Muscle layer of duodenum (tissue), 2 donors: ENCODE data around the gene NOC4L.

Source experiments
- H3K27ac ChIP-seq: one replicate; pipeline ENCODE4 v1.7.0; 2013; ENCODE audit warnings: mild to moderate bottlenecking, low read length
- H3K27me3 ChIP-seq: one replicate; pipeline ENCODE4 v1.7.0; 2013; ENCODE audit warnings: low read depth, mild to moderate bottlenecking, control low read depth, low read length
- H3K36me3 ChIP-seq, 2 donors: one replicate each; pipeline ENCODE4 v1.7.0; 2013; ENCODE audit warnings: low read length in 2 of 2, control low read depth in 1 of 2, mild to moderate bottlenecking in 1 of 2; ENCODE audit not compliant: insufficient read depth in 2 of 2, control insufficient read depth in 1 of 2
- H3K4me1 ChIP-seq, 2 donors: one replicate each; pipeline ENCODE4 v1.7.0; 2013; ENCODE audit warnings: low read length in 2 of 2, mild to moderate bottlenecking in 2 of 2, control low read depth in 1 of 2, moderate library complexity in 1 of 2; ENCODE audit not compliant: insufficient read depth in 2 of 2, control insufficient read depth in 1 of 2
- H3K4me3 ChIP-seq, 2 donors: one replicate each; pipeline ENCODE4 v1.7.0; 2013; ENCODE audit warnings: low read length in 2 of 2, low read depth in 1 of 2, mild to moderate bottlenecking in 1 of 2
- H3K9me3 ChIP-seq, 2 donors: one replicate each; pipeline ENCODE4 v1.7.0; 2013; ENCODE audit warnings: low read length in 2 of 2, control low read depth in 1 of 2, mild to moderate bottlenecking in 1 of 2; ENCODE audit not compliant: control insufficient read depth in 1 of 2
- donor health status: healthy.

Gene NOC4L

GRCh38 chr12:132138941-132139871, 5.1 kb upstream of the NOC4L start:
- Histone ChIP-seq H3K36me3 (peaks cover 18 to 39% of the 10 kb centered on the region in 2 donors), H3K9me3 (no peaks in the 10 kb centered on the region), H3K27me3 (no peaks in the 10 kb centered on the region)

GRCh38 chr12:132139912-132140311, 4.3 kb upstream of the NOC4L start:
- no peak overlapping the region for H3K4me3 ChIP-seq
- H3K4me1 ChIP-seq: peaks cover under 1 to 16% of the 10 kb centered on the region in 2 donors
- no peaks in the 10 kb centered on the region for H3K27me3 ChIP-seq
- no peaks in the 10 kb centered on the region for H3K9me3 ChIP-seq
- H3K27ac ChIP-seq: no peak overlapping the region
- H3K36me3 ChIP-seq: peaks cover 18 to 39% of the 10 kb centered on the region in 2 donors

More at GRCh38 chr12:132138941-132139871, 5.1 kb upstream of the NOC4L start:
- Histone ChIP-seq H3K4me1 (peaks cover 0 to 13% of the 10 kb centered on the region in 2 donors), H3K4me3 (no peak overlapping the region), H3K27ac (no peak overlapping the region)

- Histone ChIP-seq H3K4me3 (no peak overlapping the region), H3K36me3 (peaks cover 18 to 39% of the 10 kb centered on the region in 2 donors), H3K27ac (no peak overlapping the region), H3K4me1 (peaks cover 4 to 22% of the 10 kb centered on the region in 2 donors), H3K9me3 (no peaks in the 10 kb centered on the region), H3K27me3 (no peaks in the 10 kb centered on the region)
Observed at GRCh38 chr12:132140501-132140900, 3.8 kb upstream of the NOC4L start.

GRCh38 chr12:132140918-132141841, 3.1 kb upstream of the NOC4L start:
- H3K4me3 ChIP-seq: no peak overlapping the region
- H3K4me1 ChIP-seq: peaks cover 4 to 24% of the 10 kb centered on the region in 2 donors
- H3K27me3 ChIP-seq: no peaks in the 10 kb centered on the region
- no peak overlapping the region for H3K27ac ChIP-seq
- H3K9me3 ChIP-seq: no peaks in the 10 kb centered on the region
- peaks cover 24 to 39% of the 10 kb centered on the region in 2 donors for H3K36me3 ChIP-seq

GRCh38 chr12:132141976-132142678, 2.1 kb upstream of the NOC4L start:
- Histone ChIP-seq H3K9me3 (no peaks in the 10 kb centered on the region), H3K27ac (no peak overlapping the region), H3K36me3 (peaks cover 26 to 39% of the 10 kb centered on the region in 2 donors), H3K4me3 (no peak overlapping the region), H3K27me3 (no peaks in the 10 kb centered on the region), H3K4me1 (peaks cover 4 to 24% of the 10 kb centered on the region in 2 donors)

- H3K36me3 ChIP-seq: peaks cover 26 to 45% of the 10 kb centered on the region in 2 donors
Observed at GRCh38 chr12:132142679-132143335, 1.4 kb upstream of the NOC4L start.

GRCh38 chr12:132143336-132144071, 753 bp upstream of the NOC4L start:
- Histone ChIP-seq H3K4me3 (peak overlapping the region; percentile 74 to 91), H3K27ac (no peak overlapping the region), H3K9me3 (no peaks in the 10 kb centered on the region), H3K27me3 (no peaks in the 10 kb centered on the region), H3K36me3 (peaks cover 26 to 46% of the 10 kb centered on the region in 2 donors), H3K4me1 (peaks cover 4 to 24% of the 10 kb centered on the region in 2 donors)

More at GRCh38 chr12:132142679-132143335, 1.4 kb upstream of the NOC4L start:
- H3K4me1 ChIP-seq: peaks cover 4 to 24% of the 10 kb centered on the region in 2 donors
- no peaks in the 10 kb centered on the region for H3K27me3 ChIP-seq
- no peak overlapping the region for H3K27ac ChIP-seq
- H3K9me3 ChIP-seq: no peaks in the 10 kb centered on the region
- peak overlapping the region; percentile 74 to 91 for H3K4me3 ChIP-seq

- peaks cover 4 to 24% of the 10 kb centered on the region in 2 donors for H3K4me1 ChIP-seq
- no peaks in the 10 kb centered on the region for H3K9me3 ChIP-seq
- H3K36me3 ChIP-seq: peaks cover 21 to 35% of the 10 kb centered on the region in 2 donors
- H3K4me3 ChIP-seq: peak overlapping the region; percentile 66 to 91
- no peaks in the 10 kb centered on the region for H3K27me3 ChIP-seq
- peak overlapping the region; percentile 4 for H3K27ac ChIP-seq
Observed at GRCh38 chr12:132144810-132145168, 532 bp downstream of the NOC4L start.

GRCh38 chr12:132145334-132145733, 1.1 kb downstream of the NOC4L start:
- Histone ChIP-seq H3K27me3 (no peaks in the 10 kb centered on the region), H3K27ac (no peak overlapping the region), H3K4me3 (peak overlapping the region; percentile 66 to 91), H3K4me1 (peaks cover 4 to 24% of the 10 kb centered on the region in 2 donors), H3K9me3 (no peaks in the 10 kb centered on the region), H3K36me3 (peaks cover 20 to 30% of the 10 kb centered on the region in 2 donors)

- Histone ChIP-seq H3K4me1 (peaks cover 4 to 24% of the 10 kb centered on the region in 2 donors), H3K27ac (no peak overlapping the region), H3K9me3 (no peaks in the 10 kb centered on the region), H3K27me3 (no peaks in the 10 kb centered on the region), H3K4me3 (no peak overlapping the region), H3K36me3 (peaks cover 16 to 28% of the 10 kb centered on the region in 2 donors)
Observed at GRCh38 chr12:132146098-132146497, 1.8 kb downstream of the NOC4L start.
